ENCODE results near the gene LATS2.
A peak's percentile ranks its signal among the peaks of the same experiment; 100 is the strongest.

LATS2 gene

GRCh38 chr13:21015284-21015683 is 46.1 kb downstream of the LATS2 start:
- no peak for DNase-seq (ENCODE audit: low spot score)

GRCh38 chr13:21014502-21015170 is 46.8 kb downstream of the LATS2 start:
- peak; percentile 61 for DNase-seq (ENCODE audit: low spot score)

- no peak for DNase-seq (ENCODE audit: low spot score)
Observed at GRCh38 chr13:21014139-21014501, 47.3 kb downstream of the LATS2 start.

- DNase-seq (ENCODE audit: low spot score), result no peak
Observed at GRCh38 chr13:21013682-21014038, 47.7 kb downstream of the LATS2 start.

- DNase-seq (ENCODE audit: low spot score), result no peak
Observed at GRCh38 chr13:21012841-21013681, 48.3 kb downstream of the LATS2 start.

GRCh38 chr13:21012211-21012610 is 49.2 kb downstream of the LATS2 start:
- DNase-seq (ENCODE audit: low spot score), result no peak

GRCh38 chr13:21011378-21011777 is 50.0 kb downstream of the LATS2 start:
- no peak for DNase-seq (ENCODE audit: low spot score)

GRCh38 chr13:21010621-21011020 is 50.8 kb downstream of the LATS2 start:
- DNase-seq (ENCODE audit: low spot score), result no peak

- no peak for DNase-seq (ENCODE audit: low spot score)
Observed at GRCh38 chr13:21009036-21009435, 52.4 kb downstream of the LATS2 start.

GRCh38 chr13:21008026-21008425 is 53.4 kb downstream of the LATS2 start:
- DNase-seq (ENCODE audit: low spot score), result no peak

- DNase-seq (ENCODE audit: low spot score), result no peak
Observed at GRCh38 chr13:21006141-21007005, 55.0 kb downstream of the LATS2 start.

GRCh38 chr13:21005193-21005592 is 56.2 kb downstream of the LATS2 start:
- DNase-seq (ENCODE audit: low spot score), result no peak

GRCh38 chr13:21001471-21001870 is 59.9 kb downstream of the LATS2 start:
- DNase-seq (ENCODE audit: low spot score), result no peak

GRCh38 chr13:21000647-21001046 is 60.7 kb downstream of the LATS2 start:
- no peak for DNase-seq (ENCODE audit: low spot score)

- DNase-seq (ENCODE audit: low spot score), result no peak
Observed at GRCh38 chr13:20998649-20999415, 62.6 kb downstream of the LATS2 start.

- DNase-seq (ENCODE audit: low spot score), result peak; percentile 84
Observed at GRCh38 chr13:20997301-20998161, 63.9 kb downstream of the LATS2 start.

GRCh38 chr13:20995245-20995838 is 66.0 kb downstream of the LATS2 start:
- no peak for DNase-seq (ENCODE audit: low spot score)

- DNase-seq (ENCODE audit: low spot score), result no peak
Observed at GRCh38 chr13:20994441-20994821, 67.0 kb downstream of the LATS2 start.

GRCh38 chr13:20993661-20994440 is 67.5 kb downstream of the LATS2 start:
- DNase-seq (ENCODE audit: low spot score), result peak; percentile 80

GRCh38 chr13:20993211-20993610 is 68.2 kb downstream of the LATS2 start:
- DNase-seq (ENCODE audit: low spot score), result no peak

Data from GM03348 (cell line).